Fibroblast of mammary gland (primary cell): ENCODE data around the gene GLIS1.

Experiments used
- DNase-seq: peaks from one replicate; pipeline ENCODE4 v3.0.0-alpha.2; 2010; ENCODE audit warnings: low read depth
- H3K4me3 ChIP-seq: 2 replicates; pipeline ENCODE4 v1.5.1; 2011; ENCODE audit warnings: low read depth, mild to moderate bottlenecking, low read length, moderate library complexity; ENCODE audit not compliant: control insufficient read depth
- CTCF ChIP-seq: conservative IDR thresholded peaks from 2 replicates; pipeline ENCODE4 v1.5.1; 2011; ENCODE audit warnings: low read depth, low read length, inconsistent platforms; ENCODE audit not compliant: control insufficient read depth, insufficient read depth

GLIS1 gene

GRCh38 chr1:53640701-53641075 is 98.3 kb downstream of the GLIS1 start:
- TF ChIP-seq CTCF, result no peak
- no peak overlapping the region for H3K4me3 ChIP-seq
- DNase-seq, result no peak

DNA sequence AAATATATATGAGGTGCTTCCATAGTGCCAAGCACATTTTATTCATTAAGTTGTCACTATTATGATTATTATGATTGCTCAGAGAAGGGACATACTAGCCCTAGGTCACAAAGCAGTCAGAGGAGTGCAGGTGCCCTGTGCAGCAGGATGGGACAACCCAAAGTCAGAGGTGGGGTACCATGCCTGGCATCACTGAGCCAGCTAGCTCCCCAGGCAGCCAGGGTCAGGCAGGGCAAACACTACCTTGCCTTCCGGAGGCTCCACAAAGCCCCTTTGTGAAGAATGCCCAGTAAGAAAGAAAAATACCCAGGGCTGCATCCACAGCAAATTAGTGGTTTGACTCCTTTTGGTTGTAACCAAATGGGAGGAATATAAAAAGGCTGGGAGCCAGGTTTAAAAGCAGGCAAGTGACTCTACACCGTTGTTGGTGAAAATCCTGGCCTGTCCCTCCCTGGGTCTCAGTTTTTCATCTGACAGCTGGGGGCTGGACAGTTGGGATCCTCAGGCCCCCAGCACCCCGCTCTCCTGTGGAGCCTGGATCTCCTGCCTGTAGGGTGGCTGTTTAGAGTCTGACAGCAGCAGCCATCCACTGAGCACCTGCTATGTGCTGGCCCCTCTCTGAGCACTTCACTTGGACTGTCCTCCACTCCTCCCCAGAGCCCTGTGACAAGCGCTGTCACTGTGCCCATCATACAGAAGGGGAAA is 98.8 kb downstream of the GLIS1 start:
- no peak overlapping the region for H3K4me3 ChIP-seq
- DNase-seq, result no peak
- TF ChIP-seq CTCF, result no peak

GRCh38 chr1:53639251-53639763 is 99.7 kb downstream of the GLIS1 start:
- no peak for TF ChIP-seq CTCF
- H3K4me3 ChIP-seq, result no peak overlapping the region
- DNase-seq, result peak; percentile 61

GRCh38 chr1:53638360-53639035 is 100.5 kb downstream of the GLIS1 start:
- TF ChIP-seq CTCF, result no peak
- no peak overlapping the region for H3K4me3 ChIP-seq

DNA sequence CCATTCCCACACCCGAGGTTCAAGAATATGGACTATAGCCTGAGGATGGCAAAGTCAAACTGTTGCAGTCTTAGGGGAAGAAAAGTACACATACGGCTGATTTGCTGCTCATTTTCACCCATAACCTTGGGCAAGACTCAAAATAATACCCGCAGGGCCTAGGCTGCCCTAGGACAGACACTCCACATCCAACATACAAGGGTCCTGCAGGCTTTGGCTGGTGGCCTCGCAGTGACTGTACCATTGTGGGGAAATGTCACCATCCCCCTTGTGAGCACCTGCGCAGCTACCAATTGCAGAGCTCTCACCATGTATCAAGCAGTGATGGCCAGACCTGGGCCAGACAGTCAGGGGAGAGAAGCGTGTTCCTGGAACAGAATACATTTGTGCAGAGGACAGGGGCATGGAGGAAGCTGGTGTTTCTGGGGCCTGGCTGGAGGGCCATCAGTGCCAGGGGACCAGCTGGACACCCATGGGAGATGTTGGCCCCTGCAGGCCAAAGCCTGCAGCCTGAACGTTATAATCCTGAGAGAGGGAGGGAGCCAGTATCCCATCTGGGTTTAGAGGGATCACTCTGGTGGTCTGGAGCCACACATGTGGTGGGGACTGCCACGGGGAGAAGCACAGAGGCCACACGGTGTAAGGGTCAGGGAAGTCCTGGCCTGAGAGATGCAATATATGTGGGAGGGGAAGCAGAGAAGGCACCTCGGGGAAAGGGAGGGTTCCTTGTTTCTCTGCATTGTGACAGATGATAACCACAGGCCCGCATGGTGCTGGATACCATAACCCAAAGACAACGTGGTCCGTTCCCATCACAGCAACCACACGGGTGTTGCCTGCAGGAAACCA is 101.2 kb downstream of the GLIS1 start:
- DNase-seq, result no peak
- no peak for TF ChIP-seq CTCF
- no peak overlapping the region for H3K4me3 ChIP-seq

More at GRCh38 chr1:53638360-53639035, 100.5 kb downstream of the GLIS1 start:
- no peak for DNase-seq

GRCh38 chr1:53636621-53637171 is 102.3 kb downstream of the GLIS1 start:
- no peak overlapping the region for H3K4me3 ChIP-seq
- no peak for TF ChIP-seq CTCF
- DNase-seq, result no peak
